ENCODE results near the gene SLX4.

- TF ChIP-seq POLR2AphosphoS5 (IDR thresholded peaks at IDR 0.05; ENCODE audit: borderline replicate concordance, low read depth, low read length): no peak
- TF ChIP-seq FOXP2 (optimal IDR thresholded peaks at IDR 0.05; ENCODE audit: control extremely low read depth, extremely low read length, insufficient read depth): no peak
Observed at GRCh38 chr16:3554351-3554928, 57.0 kb downstream of the SLX4 start.
